ENCODE data around the gene FDX2. TPM values are rescaled to one million over a fixed set of nuclear protein-coding genes. Genes with fewer than 3 reads are reported as not detected.
A peak's percentile ranks its signal among the peaks of the same experiment; 100 is the strongest.

The FDX2 gene
- total RNA-seq, 1 experiment from 2014 or later = 26.2 TPM

- TF ChIP-seq CDX4 (CRISPR knock-in tag; IDR thresholded peaks at IDR 0.05; ENCODE audit: borderline replicate concordance) = no peak
- no peak for TF ChIP-seq TP53 (CRISPR knock-in tag; IDR thresholded peaks at IDR 0.05)
- TF ChIP-seq GRHL2 (CRISPR knock-in tag; IDR thresholded peaks at IDR 0.05; ENCODE audit: insufficient replicate concordance, severe bottlenecking) = no peak
- TF ChIP-seq RORB (CRISPR knock-in tag; IDR thresholded peaks at IDR 0.05) = no peak
- TF ChIP-seq ZNF281 (CRISPR knock-in tag; IDR thresholded peaks at IDR 0.05) = no peak
These were observed 36.9 kb downstream of the FDX2 start (continued) for GRCh38 chr19:10278935-10279334.

- Mint-ChIP-seq H3K27ac (no peak overlapping the region), H3K4me3 (no peak overlapping the region), H3K9me3 (no peaks in the 10 kb centered on the region), H3K27me3 (ENCODE audit: low read depth) (peaks cover 7% of the 10 kb centered on the region), H3K4me1 (no peaks in the 10 kb centered on the region), H3K36me3 (no peaks in the 10 kb centered on the region)
- DNase-seq (ENCODE audit: low spot score) (no peak), ATAC-seq (no peak)
- ChIA-PET POLR2A (no interaction called here), CTCF (interaction anchor here (0.5 to 4.4 kb wide), 5 partner anchors 7 to 111 kb away, joined by 3 to 29 read pairs (median 4); partner anchors contain the start of gene ICAM1)
- TF ChIP-seq ZMAT4 (CRISPR knock-in tag; IDR thresholded peaks at IDR 0.05) (no peak), NR2C2 (CRISPR knock-in tag; IDR thresholded peaks at IDR 0.05) (no peak), NFYB (CRISPR knock-in tag; conservative IDR thresholded peaks at IDR 0.05; ENCODE audit: low read depth) (no peak), ERG (CRISPR knock-in tag; IDR thresholded peaks at IDR 0.05) (no peak), ATF2 (CRISPR knock-in tag; IDR thresholded peaks at IDR 0.05; ENCODE audit: borderline replicate concordance, low read depth) (no peak), ZNF121 (CRISPR knock-in tag; IDR thresholded peaks at IDR 0.05) (0 out of 2 replicates have a peak, but pooled peaks have one; percentile 50), SMAD3 (CRISPR knock-in tag; IDR thresholded peaks at IDR 0.05; ENCODE audit: borderline replicate concordance) (no peak)
These were observed 37.8 kb downstream of the FDX2 start for GRCh38 chr19:10277795-10278589.

GRCh38 chr19:10274589-10274988, 41.2 kb downstream of the FDX2 start:
- Mint-ChIP-seq H3K27ac (no peak overlapping the region), H3K27me3 (ENCODE audit: low read depth) (peaks cover 40% of the 10 kb centered on the region), H3K9me3 (no peaks in the 10 kb centered on the region), H3K4me3 (no peak overlapping the region), H3K36me3 (no peaks in the 10 kb centered on the region), H3K4me1 (0 out of 2 replicates have a peak, but pooled peaks cover 4% of the 10 kb centered on the region)
- POLR2A ChIA-PET = no interaction called here
- no peak for ATAC-seq
- DNase-seq (ENCODE audit: low spot score) = no peak
- CTCF ChIA-PET = interaction anchor here (1.4 to 5.5 kb wide), 2 partner anchors 15 to 114 kb away, joined by 6 to 180 read pairs; partner anchors contain the start of genes ICAM4 and ICAM5
- no peak for TF ChIP-seq FOXJ3 (CRISPR knock-in tag; IDR thresholded peaks at IDR 0.05; ENCODE audit: borderline replicate concordance)
- TF ChIP-seq PRDM15 (CRISPR knock-in tag; IDR thresholded peaks at IDR 0.05) = no peak
- no peak for TF ChIP-seq USF1 (CRISPR knock-in tag; IDR thresholded peaks at IDR 0.05)
- TF ChIP-seq TCF7 (CRISPR knock-in tag; IDR thresholded peaks at IDR 0.05; ENCODE audit: low read depth) = no peak
- no peak for TF ChIP-seq ETV6 (CRISPR knock-in tag; IDR thresholded peaks at IDR 0.05)
- TF ChIP-seq SMAD4 (CRISPR knock-in tag; IDR thresholded peaks at IDR 0.05) = no peak

Measured in WTC11 (cell line).